GM19397 (cell line): Measurements from ENCODE around the gene RAC2.
"Not testable (repeated sequence)": the region's sequence is repeated elsewhere in the genome, so short reads cannot be mapped to it uniquely, and the experiment has no call there.

ENCODE experiments used
- ATAC-seq: cut with Tn5 transposase; IDR thresholded peaks from one replicate; pipeline ENCODE4 v1.9.1; 2021; ENCODE audit warnings: mild to moderate bottlenecking, moderate library complexity; ENCODE audit not compliant: unreplicated experiment

The RAC2 gene

DNA sequence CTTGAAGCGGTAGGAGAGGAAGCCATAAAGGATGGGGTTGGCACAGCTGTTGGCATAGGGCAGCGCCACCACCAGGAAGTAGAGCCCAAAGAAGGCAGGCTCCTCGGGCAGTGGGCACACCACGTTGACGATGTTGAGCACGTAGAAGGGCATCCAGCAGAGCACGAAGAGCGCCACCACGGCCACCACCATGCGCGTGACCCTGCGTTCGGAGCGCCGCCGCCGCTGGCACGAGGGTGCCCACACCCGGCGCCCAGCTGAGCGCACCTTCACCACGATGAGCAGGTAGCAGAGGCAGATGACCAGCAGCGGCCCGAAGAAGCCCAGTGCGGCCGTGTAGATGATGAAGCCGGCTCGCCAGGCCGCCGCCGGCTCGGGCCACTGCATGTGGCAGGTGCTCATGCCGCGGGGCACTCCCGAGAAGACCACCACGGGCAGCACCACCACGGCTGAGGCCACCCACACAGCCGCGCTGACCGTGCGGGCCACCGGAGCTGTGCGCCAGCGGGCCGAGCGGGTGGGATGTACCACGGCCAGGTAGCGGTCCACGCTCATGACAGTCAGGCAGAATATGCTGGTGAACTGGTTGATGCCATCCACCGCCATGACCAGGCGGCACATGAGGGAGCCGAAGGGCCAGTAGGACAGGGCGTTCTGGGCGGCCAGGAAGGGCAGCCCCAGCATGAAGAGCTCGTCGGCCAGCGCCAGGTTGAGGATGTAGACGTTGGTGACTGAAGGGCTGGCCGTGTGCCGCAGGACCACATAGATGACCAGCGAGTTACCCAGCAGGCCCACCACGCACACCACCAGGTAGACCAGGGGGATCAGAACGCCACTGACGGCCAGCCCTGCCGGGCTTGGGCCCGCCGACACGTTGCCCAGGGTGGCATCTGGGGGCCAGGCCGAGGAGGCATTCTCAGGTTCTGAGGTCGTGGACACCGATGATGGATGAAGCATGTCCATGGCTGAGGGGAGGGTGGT is 36.9 kb downstream of the RAC2 start:
- ATAC-seq = no peak

- no peak for ATAC-seq
These were observed 37.8 kb downstream of the RAC2 start for GRCh38 chr22:37206118-37206840.

DNA sequence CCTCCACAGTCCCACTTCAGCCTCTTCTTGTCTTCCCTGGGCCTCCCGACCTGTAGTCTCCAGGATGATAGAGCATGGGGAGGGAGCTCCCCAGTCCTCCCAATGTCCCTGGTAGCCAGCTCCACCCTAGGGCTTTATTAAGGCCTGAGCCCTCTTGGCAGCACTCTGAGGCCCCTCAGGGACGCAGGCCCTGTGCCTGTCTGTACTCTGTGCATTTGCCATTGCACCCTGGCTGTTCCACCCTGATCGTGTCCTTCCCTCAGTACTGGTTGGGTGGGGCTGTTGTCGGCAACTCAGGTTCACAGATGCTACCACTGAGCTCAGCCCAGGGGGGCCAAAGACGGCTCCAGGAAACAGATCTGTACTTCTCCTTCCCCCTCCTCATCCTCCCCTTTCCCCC is 39.0 kb downstream of the RAC2 start:
- no peak for ATAC-seq

DNA sequence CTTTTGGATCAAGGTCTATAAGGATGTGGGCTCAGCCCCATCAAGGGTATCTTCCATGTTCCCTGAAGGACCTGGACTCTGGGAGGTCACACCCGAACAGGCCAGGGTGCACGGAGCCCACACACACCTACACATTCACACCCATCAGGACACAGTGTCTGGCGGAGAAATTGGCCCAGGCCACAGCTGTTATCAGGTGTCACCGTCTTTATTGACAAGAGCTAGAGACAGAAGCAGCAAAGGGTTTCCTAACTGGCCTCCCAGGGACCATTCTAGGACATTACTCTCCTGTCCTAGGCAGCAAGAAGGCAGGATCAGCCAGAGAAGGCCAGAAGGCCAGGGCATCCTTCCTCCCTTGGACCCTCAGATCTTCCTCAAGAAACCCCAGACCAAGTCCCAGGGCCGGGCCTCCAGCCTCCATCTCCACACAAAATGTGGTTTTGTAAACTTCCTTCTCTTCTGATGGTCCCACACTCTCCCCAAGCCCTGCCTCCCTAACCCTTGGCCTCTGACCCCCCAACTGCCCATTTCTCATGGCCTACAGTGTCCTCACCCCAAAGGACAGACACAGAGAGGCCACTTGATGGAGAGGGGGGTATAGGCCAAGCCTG is 39.9 kb downstream of the RAC2 start:
- ATAC-seq = no peak

GRCh38 chr22:37203354-37204044 is 40.6 kb downstream of the RAC2 start:
- no peak for ATAC-seq

DNA sequence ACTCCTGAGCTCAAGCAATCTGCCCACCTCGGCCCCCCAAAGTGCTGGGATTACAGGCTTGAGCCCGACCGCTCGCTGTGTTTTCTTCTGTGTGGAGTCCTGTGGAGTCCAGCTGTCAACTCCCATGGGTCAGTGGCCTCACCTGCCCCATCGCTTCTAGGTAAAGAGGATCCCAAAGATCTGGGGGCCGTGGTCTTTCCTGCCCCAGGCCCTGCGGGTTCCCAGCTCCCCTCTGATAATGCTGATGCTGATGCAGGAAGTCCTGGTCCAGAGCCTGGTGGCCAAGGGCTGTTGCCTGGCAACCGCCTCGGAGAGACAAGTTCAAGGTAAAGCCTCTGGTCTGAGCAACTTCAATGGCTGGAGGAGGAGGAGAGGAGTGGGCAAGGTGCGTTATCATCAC is 41.4 kb downstream of the RAC2 start:
- ATAC-seq = no peak

GRCh38 chr22:37202001-37202555 is 42.0 kb downstream of the RAC2 start:
- ATAC-seq = no peak

DNA sequence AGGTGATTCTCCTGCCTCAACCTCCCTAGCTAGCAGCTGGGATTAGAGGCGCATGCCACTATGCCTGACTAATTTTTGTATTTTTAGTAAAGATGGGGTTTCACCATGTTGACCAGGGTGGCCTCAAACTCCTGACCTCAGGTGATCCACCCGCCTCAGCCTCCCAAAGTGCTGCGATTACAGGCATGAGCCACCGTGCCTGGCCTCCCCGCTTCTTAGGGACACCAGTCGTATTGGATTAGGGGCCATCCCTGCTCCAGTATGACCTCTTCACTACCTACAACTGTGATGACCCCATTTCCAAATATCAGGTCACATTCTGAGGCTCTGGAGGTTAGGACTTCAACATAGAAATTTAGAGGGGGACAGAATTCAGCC is 42.6 kb downstream of the RAC2 start:
- ATAC-seq = not testable (repeated sequence)

- ATAC-seq = no peak
These were observed 44.3 kb downstream of the RAC2 start for GRCh38 chr22:37199760-37200108.

DNA sequence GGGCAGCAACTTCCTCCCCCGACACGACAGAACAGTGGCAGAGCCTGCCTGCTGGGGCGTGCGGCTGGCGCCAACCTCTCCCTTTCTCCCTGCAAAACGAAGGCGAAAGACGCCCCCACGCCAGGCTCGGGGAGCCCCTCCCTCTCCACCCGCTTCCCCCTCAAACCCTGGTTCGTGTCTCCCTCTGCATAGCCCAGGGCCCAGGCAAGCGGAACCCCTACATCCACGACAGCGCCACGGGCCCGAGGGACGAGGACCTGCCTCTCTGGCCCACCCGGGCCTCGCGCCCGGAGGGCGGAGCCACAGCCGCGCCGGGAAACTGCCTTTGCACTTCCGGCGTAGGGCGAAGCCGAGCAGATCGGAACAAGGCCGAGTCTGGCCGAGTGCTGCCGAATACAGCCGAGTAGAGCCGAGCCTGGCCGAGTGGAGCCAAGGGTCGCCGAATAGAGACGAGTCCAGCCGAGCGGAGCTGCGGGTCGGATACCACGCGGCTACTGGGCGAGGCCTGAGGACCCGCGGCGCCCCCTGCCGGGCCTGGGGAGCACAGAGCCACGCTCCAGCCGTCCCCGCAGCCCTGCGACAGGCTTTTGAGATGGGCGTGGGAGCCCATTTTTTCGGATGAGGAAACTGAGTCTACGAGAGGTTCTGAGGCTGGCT is 44.8 kb downstream of the RAC2 start:
- peak; percentile 90 for ATAC-seq

- no peak for ATAC-seq
These were observed 45.6 kb downstream of the RAC2 start for GRCh38 chr22:37198258-37199102.

DNA sequence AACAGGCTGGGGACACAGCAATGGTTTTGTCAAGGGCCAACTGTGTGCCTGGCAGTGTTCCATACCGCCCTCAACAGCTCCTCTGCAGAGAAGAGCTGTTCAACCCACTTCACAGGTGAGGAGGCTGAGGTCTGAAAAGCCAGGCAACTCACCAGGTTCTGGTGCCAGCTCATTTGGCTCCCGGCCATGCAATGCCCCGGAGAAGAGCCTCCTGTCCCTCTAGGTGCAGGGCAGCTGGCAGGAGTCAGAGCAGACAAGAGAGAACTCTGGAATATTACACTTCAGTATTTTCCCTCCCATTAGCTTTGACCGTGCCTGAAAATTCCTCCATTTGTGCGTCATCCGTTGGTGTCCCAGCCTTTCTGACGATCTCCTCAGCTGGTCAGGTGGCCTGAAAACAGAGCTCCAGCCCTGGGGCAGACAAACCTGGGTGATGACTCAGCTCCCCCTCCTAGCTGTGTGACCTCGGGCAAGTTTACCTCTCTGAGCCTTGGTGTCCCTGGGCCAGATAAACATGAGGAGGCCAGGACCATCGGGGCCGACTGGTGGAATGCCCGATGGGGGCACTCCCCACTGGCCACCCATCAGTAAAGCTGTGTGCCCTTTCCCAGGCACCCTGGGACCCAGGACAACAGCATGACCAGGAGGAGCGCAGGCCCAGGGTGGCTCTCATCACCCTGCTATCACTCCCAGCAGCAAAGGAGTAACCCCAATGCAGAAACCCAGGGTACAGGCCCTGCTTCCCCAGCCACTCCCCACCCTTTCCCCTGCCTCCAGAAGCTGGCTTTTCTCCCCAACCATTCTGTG is 46.4 kb downstream of the RAC2 start:
- no peak for ATAC-seq

DNA sequence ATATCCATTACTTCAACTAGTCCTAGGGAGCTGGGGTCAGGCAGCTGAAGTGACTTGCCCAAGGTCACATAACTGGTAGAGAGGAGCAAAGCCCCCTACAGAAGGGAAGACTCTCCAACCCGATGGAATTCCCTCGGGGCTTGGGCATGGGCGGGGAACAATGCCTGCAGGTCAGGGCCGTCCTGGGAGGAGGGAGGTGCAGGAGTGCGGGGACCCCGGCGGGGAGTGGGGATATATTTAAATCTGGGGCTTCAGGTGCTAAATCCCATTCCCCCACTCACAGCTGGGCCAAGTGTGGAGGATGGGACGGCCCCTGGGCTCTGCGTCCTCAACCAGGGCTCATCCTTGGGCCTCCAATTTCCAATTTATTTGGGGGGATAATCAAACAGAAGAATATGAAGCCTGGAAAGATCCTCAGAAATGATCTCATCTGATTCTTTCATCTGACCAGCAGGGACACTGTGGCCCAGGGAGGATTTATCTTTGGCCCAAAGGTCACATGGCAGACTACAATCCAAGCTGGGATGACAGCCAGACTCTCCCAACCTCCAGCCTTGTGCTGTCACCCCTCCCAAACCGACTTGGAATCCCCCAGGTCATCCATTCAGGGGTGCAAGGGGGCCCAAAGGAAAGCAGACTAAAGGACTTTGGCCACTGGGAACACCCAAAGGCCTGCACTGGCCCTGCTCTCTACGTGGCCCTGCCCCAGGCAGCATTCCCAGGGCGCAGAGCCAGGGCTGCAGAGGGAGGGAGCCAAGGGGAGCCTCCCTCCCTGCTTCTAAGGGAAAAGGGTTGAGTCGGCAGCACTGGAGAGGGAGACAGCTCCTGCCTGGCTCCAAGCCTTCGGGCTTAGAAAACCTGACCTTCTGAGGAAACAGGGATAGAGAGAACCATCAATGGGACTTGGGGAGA is 47.3 kb downstream of the RAC2 start:
- no peak for ATAC-seq

- no peak for ATAC-seq
These were observed 48.1 kb downstream of the RAC2 start for GRCh38 chr22:37195921-37196320.

DNA sequence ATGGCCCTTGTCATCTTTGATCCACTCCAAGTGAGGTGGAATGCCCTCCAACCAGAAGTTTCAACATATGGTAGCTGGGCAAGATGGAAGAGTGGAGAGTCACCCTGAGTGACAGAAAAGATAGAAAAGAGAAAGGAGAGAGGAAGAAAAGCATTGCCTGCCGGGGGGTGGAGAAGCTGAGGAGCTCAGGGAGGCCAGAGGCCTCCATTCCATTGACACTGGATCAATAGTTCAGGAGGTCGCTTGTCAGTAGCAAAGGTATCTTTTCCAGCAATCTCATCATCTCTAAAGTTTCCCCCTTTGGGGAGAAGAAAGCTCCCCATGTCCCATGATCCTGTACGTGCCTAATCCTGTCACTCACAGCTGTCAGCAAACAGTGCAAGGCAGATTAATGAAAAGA is 49.3 kb downstream of the RAC2 start:
- no peak for ATAC-seq

DNA sequence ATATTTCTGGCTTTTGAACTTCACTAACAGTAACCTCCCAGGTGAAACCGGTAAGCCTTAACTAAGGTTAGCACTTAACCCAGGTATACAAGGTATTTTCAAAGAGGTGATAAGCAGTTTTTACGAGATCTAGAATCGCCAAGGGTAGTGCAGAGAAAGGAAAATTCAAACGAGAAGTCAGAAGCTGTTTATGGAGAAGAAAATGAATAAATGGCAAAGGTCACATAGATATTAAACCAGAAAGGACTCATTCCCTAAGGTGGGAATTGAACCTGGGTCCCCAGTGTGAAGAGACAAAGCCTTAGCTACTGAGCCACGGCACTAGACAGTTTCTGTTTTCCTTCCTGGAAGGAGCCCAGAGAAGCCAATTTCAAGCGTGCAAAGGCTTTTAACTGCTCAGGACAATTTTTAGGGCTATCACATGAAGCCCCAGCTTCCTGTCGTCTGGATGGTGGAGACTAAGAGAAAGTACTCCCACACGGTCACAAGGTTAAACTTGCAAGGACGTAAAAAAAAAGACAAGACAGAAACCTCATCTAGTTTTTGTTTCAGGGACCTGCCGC is 50.4 kb downstream of the RAC2 start:
- no peak for ATAC-seq

DNA sequence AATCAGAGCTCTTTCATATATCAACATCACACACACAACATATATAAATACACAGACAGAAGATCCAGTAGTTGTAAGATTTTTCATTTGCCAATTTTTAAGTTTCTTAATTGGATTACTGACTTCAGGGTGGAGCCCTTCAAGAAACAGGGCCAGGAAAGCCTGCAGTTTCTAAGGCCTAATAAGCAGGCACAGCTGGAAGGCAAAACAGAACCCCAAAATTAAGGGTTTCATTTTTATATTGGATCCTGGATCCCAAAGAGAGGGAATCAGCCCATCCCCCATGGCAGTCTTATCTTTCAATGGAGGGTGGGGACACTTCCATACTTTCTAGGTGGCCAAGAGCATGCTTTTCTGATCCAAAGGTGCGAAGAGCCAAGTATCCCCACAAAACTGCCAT is 51.3 kb downstream of the RAC2 start:
- ATAC-seq = no peak
